HG03175 (cell line): ENCODE results near the gene HBG2.
"Not testable (repeated sequence)": the region's sequence is repeated elsewhere in the genome, so short reads cannot be mapped to it uniquely, and the experiment has no call there.

Experiments used
- ATAC-seq: cut with Tn5 transposase; IDR thresholded peaks from one replicate; pipeline ENCODE4 v1.9.1; 2021; ENCODE audit warnings: mild to moderate bottlenecking, moderate library complexity; ENCODE audit not compliant: unreplicated experiment

The HBG2 gene

DNA sequence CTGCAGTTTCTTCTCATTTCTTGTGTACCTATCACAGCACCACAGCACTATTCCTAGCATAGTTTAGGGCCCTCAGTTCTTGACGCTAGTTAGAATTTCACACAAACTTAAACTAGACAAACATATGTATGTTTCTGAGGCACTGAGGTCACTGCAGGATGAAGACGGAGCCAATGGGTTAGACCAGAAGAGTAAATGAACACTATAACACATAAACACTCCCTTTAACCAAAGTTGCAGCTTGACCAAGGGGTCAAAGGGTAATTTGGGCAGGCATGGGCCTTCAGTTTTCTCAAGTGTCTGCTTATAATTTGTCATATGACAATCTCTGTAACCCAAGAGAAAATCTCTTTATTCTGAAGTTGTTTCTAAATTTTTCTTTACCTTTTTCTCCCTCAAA lies 28.0 kb upstream of the HBG2 start:
- no peak for ATAC-seq

DNA sequence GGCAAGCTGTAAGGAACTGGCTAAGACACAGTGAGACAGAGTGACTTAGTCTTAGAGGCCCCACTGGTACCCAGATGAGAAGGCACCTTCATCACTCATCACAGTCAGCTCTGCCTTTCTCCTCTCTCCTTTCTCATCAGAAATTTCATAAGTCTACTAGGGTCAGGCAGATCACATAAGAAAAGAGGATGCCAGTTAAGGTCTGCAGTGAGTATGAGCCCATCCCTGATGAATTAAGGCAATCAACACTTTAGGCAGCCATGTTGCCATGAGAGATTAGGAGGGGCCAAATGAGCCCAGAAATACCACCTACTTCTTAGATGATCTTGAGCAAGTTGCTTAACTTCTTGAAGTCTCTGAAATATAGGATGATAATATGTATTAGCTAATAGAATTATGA lies 27.0 kb upstream of the HBG2 start:
- ATAC-seq, result no peak

DNA sequence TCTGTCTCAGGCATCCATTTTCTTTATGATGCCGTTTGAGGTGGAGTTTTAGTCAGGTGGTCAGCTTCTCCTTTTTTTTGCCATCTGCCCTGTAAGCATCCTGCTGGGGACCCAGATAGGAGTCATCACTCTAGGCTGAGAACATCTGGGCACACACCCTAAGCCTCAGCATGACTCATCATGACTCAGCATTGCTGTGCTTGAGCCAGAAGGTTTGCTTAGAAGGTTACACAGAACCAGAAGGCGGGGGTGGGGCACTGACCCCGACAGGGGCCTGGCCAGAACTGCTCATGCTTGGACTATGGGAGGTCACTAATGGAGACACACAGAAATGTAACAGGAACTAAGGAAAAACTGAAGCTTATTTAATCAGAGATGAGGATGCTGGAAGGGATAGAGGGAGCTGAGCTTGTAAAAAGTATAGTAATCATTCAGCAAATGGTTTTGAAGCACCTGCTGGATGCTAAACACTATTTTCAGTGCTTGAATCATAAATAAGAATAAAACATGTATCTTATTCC lies 26.1 kb upstream of the HBG2 start:
- ATAC-seq, result peak; percentile 95

DNA sequence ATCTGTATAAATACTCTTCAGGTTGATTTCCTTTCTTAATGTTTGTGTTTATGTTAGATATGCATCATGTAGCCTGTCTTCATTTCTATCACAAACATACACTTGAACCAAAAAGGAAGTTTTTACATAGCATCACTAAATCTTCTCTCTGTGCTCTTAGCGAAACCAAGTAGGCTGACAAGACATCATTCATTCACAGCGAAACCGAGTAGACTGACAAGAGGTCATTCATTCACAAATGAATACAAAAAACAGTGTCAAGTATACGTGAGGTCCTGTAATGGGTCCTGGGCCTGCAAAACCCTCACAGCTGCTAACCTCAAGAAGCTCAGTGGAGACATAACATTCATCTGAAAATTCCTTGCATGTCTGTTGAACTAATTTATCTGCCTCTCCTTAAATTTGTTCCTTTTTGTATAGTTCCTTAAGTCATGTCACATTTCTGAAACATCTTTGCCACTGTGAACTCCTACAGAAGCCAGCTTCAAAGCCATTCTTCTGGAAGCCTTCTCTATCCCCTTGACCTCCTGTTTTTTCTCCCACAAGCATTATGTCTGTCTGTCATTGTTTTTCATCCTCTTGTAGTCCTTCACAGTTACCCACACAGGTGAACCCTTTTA lies 25.0 kb upstream of the HBG2 start:
- no peak for ATAC-seq

DNA sequence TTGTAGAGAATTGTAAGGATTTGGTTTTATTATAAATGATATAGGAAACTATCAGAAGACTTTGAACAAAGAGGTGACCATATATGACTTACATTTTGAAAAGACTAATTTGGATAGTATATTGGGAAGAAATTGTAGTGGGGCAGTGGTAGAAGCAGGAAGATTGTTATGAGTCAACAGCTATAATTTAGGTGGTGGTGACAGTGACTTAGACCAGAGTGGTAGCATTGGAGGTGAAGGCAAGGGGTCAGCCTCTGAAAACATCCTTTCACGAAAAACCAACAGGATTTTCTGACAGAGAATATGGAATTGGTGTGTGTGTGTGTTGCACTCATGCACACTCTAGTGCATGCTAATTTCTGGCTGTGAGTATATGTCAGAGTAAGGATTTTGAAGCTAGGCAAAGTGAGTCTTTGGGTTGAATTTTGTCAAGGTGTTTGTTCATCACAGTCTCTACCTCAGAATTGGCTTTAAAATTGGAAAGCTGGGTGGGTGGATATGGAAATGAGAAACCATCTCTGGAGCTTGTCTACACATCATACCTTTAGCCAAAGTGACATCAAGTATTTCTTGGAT lies 23.3 kb upstream of the HBG2 start:
- peak; percentile 48 for ATAC-seq

DNA sequence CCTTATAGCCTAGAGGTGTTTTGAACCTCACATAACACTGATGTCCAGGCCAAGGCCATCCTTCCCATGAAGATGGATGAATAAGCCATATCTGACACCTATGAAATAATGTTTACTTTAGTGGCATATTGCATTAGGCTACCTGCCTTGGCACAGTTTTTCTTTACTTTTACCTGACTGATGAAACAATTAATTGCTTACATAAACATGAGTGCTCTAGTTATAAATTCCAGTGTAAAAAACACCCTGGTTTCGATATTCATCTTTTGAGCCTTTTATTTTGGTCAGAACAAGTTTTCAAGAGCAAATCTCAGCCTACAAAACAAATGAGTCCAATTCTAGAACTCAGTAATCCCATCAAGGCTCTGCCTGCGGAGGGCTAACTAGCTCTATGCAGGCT lies 22.1 kb upstream of the HBG2 start:
- no peak for ATAC-seq

DNA sequence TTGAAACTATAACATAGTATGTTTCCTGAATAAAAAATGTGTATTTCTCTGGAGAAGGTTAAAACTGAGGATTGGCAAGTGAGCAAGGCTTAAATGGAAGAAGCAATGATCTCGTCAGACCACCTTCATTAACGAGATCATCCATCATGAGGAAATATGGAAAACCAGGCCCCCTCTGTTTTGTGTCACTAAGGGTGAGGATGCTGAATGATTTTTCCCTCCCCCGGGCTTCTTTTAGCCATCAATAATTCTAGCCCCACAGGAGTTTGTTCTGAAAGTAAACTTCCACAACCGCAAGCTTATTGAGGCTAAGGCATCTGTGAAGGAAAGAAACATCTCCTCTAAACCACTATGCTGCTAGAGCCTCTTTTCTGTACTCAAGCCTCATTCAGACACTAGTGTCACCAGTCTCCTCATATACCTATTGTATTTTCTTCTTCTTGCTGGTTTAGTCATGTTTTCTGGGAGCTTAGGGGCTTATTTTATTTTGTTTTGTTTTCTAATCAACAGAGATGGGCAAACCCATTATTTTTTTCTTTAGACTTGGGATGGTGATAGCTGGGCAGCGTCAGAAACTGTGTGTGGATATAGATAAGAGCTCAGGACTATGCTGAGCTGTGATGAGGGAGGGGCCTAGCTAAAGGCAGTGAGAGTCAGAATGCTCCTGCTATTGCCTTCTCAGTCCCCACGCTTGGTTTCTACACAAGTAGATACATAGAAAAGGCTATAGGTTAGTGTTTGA lies 21.0 kb upstream of the HBG2 start:
- no peak for ATAC-seq

DNA sequence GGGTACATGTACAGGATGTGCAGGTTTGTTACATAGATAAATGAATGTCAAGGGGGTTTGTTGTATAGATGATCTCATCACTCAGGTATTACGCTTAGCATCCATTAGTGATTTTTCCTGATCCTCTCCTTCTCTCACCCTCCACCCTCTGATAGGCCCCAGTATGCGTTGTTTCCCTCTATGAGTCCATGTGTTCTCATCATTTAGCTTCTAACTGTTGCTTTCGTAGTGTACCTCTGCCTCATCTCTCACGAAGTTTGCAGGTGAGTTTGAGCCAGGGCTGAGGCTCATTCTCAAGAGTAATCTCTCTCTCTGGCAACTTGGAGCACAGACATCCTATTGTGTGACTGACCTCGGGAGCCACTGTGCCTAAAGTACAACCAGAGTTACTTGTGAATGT lies 19.8 kb upstream of the HBG2 start:
- no peak for ATAC-seq

DNA sequence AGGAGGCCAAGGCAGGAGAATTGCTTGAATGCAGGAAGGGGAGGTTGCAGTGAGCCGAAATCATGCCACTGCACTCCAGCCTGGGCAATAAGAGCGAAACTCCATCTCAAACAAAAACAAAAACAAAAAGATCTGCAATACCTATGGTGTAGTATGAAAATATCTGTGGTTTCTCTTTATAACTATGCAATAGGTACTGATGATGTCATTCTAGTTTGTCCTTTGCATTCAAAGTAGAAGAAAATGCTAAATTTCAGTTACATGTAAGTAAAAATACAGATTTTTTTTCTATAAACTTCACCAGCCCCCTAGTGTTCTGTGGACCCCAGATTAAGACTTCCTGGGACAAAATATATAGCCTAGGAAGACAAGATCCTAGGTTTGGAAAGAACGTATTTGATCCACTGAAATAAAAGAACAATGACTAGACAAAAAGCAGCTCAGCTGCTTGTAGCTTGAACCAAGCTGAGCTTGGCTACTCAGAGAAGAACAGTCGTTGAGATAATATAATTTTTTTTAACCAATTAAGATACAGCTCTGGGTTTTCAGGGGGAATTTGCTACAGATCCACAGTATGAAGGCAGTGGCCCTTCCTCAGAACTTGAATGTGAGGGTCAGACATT lies 17.9 kb upstream of the HBG2 start:
- no peak for ATAC-seq

DNA sequence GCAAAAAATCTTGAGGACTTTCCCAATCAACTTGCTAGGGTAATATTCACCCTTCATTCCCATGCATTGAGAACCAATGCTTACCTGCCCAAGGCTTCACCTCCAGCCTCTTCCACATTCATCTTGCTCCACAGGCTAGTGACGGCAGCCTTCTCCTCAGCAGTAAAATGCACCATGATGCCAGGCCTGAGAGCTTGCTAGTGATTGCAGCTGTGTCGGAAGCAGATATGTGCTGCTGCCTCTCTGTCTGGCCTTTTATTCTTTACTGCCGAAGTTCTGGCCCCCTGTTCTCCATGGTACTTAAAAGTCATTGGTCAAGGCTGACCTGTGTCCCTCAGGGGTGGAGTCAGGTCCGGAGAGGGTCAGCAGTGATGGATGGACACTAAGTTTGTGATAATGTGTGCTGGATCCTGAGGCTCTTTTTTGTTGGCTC lies 15.2 kb upstream of the HBG2 start, which contains the start of gene HBE1:
TSS of gene HBE1 (minus strand) at position 231 of the 433 bp plus-strand sequence. CDS start at position 176, 55 bp downstream.
- no peak for ATAC-seq

DNA sequence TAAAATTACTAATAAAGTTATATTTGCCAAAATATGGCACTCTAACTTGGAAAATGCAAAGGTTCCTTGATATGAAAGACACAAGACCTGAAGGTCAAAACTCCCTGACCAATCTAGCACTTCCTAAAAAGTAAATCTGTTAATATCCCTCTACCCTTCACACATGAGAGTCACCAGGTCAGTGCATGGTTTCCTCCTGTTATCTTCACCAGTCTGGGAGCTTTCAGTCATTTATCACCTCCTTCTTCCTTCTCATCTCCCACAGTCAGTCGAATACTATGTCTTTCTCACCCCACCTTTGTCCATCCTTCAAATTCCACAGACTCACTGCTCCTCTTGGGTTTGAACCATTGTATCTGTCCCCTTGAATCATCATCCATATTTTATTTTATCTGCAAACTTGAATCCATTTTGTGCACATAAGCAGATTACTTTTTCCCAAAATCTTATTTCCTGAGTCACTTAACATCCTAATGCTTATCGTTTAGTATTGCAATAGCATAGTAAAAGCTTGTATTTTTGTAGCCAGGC lies 12.5 kb upstream of the HBG2 start:
- ATAC-seq, result no peak

DNA sequence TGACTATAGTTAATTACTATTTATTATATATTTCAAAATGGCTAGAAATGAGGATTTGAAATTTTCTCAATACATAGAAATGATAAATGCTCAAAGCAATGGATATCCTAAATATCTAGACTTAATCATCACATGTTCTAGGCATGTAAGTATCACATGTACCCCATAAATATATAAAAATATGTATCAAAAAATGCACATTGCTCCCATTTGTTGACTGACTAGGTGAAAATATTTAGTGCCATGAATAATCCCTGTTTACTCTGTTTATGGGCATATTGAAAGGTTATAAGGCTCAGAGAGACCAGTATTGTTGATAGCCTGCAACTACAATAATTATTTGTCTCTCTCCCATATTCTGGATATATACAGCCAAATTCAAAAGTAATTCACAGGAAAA lies 12.0 kb upstream of the HBG2 start:
- no peak for ATAC-seq

DNA sequence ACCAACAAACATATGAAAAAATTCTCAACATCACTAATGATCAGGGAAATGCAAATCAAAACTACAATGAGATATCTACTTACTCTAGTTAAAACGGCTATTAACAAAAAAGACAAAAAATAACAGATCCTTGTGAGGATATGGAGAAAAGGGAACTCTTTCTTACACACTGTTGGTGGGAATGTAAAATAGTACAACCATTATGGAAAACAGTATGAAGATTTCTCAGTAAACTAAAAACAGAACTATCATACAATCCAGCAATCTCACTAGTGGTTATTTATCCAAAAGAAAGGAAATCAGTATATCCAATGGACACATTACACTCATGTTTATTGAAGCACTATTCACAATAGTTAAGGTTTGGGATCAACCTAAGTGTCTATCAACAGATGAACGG lies 11.3 kb upstream of the HBG2 start:
- no peak for ATAC-seq

DNA sequence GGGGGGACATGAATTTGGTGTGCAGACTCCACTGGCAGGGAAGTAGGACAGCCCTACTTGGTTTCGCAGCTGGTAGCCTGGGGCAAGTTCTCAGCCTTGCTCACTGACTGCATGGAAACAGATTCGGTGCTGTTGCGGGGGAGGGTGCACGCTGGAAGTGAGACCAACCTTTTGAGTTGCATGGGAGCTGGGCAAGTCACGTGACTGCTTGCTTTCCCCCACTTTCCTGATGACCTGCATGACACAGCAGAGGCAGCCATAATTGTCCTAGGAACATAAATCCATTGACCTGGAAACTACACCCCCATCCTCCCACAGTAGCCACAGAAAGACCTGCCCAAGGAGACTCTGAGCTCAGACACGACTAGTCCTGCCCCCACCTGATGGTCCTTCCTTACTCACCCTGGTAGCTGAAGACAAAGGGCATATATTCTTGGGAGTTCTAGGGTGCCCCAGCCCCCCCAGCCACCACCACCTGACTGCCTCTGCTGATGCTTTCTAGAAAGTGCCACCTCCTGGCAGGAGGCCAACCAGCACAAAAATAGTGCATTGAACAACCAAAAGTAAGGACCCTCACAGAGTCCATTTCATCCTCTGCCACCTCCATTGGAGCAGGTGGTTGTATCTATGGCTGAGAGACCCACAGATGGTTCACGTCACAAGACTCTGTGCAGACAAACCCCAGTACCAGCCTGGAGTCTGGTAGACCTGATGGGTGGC lies 4.1 kb upstream of the HBG2 start:
- no peak for ATAC-seq

DNA sequence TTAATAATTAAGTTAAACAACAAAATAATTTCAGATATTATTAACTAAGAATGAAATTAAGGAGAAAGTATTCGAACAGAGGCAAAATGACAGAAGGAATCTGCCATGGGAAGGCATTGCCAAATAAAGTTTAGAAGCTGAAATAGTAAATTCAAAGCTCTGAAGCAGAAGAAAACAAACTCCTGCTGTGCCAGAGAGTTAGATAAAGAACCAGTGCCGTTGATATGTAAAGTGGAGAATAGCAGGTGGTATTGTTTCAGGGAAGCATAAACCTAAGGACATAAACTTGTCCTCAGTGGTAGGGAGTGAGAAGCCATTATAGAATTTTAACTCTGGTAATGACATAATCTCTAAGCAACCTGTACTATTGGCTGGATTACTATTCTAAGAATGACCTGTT lies 2.7 kb upstream of the HBG2 start:
- ATAC-seq, result no peak

DNA sequence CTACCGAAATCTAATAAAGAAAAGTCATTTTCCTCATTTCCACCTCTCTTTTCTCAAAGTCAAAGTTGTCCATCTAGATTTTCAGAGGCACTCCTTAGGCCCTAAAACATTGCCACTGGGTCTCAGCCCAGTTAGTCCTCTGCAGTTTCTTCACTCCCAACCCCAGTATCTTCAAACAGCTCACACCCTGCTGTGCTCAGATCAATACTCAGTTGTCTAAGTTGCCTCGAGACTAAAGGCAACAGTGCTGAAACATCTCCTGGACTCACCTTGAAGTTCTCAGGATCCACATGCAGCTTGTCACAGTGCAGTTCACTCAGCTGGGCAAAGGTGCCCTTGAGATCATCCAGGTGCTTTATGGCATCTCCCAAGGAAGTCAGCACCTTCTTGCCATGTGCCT lies 558 bp downstream of the HBG2 start:
- not testable (repeated sequence) for ATAC-seq

DNA sequence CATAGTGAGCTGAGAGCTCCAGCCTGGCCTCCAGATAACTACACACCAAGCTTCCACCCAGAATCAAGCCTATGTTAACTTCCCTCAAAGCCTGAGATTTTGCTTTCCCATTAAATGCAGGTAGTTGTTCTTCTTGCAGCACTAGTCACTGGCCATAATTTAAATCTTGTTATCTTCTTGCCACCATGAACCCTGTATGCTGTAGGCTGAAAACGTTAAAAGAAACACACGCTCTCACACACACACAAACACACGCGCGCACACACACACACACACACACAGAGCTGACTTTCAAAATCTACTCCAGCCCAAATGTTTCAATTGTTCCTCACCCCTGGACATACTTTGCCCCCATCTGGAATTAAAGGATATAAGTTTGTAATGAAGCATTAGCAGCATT lies 1.1 kb downstream of the HBG2 start:
- not testable (repeated sequence) for ATAC-seq

DNA sequence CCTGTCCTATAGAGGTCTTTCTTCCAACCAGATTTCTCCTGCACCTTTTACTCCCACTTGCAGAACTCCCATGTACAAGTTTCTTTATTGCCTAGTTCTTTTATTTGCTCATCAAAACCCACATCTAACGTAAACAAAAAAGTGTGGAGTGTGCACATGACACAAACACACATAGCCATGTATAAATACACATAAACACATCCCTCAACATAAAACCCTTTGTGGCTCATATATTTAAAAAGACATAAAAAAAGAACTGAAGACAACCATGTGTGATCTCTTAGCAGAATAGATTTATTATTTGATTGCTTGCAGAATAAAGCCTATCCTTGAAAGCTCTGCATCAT lies 1.7 kb downstream of the HBG2 start:
- no peak for ATAC-seq

DNA sequence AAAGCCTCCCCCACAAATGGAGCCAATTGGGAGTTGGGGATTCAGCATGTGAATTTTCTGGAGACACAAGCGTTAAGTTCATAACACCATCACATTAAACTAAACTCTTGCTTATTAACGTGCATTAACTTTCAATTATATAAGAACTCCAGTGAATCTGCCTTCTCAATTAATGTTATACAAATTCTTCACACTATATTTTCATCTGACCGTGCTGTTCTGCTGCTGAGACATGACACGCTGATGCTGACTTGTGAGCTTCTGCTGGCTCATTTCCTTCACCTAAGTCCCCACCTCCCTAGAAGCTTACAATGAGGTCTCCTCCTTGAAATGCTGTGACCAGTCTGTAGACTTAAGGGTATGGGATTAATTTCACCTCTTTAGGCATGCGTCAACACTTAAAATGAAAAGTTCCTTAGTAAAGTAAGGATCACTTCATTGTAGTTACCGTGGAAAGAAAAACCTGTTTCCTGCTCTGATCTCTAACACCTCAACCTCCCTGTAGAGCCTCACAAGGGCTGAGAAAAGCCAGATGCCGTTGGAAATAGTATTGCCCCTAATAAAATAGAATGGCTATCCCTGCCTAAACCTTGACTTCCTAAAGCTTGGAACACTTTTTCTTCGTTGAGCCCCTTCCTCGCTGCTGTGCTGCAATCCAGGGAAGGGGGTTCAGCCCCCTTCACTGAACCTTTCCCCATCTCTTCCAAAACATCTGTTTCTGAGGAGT lies 2.2 kb downstream of the HBG2 start:
- ATAC-seq, result no peak

DNA sequence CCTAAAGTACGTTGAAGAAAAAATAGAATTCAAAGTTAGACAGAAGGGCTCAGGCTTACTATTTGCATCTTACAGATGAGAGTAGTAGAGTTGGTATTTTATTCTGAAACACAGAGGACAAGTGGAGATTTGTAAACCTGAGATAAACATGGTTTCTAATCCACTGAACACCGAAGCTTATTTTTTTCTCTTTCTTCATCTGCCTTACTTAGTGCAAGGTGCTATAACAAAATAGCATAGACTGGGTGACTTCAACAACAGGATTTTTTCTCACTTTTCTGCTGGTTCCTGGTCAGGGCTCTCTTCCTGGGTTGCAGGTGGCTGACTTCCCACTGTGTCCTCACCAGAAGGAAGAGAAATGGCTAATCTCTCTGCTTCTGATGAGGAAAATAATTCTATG lies 2.8 kb downstream of the HBG2 start:
- ATAC-seq, result no peak
